Measurements from ENCODE around the gene TUBA1B.

DNA sequence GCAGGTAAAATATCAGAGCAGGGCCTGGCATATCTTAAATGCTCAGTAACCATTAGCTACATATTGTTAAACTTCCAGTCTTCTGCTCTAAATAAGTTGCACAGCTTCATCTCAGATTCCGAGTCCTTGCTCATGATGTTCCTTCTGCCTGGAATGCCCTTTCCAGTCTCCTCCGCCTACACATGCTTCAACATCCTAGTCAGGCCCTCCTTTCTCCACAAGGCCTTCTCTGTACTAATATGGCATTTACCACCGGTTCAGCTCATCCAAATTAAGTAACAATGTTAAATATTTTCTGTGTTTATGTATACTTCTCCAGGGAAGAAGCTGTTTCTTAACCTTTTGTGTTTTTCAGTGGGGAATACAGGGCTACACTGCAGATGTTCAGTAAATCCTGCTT is 45.1 kb downstream of the TUBA1B start:
- TF ChIP-seq, protein P1, sequence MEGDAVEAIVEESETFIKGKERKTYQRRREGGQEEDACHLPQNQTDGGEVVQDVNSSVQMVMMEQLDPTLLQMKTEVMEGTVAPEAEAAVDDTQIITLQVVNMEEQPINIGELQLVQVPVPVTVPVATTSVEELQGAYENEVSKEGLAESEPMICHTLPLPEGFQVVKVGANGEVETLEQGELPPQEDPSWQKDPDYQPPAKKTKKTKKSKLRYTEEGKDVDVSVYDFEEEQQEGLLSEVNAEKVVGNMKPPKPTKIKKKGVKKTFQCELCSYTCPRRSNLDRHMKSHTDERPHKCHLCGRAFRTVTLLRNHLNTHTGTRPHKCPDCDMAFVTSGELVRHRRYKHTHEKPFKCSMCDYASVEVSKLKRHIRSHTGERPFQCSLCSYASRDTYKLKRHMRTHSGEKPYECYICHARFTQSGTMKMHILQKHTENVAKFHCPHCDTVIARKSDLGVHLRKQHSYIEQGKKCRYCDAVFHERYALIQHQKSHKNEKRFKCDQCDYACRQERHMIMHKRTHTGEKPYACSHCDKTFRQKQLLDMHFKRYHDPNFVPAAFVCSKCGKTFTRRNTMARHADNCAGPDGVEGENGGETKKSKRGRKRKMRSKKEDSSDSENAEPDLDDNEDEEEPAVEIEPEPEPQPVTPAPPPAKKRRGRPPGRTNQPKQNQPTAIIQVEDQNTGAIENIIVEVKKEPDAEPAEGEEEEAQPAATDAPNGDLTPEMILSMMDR (conservative IDR thresholded peaks at IDR 0.05; ENCODE audit: low read length) = no peak
- TF ChIP-seq EZH2phosphoT487 (IDR thresholded peaks at IDR 0.05; ENCODE audit: borderline replicate concordance, low read depth, low read length) = no peak
